ENCODE results near the gene PVR. TPM values are rescaled to one million over a fixed set of nuclear protein-coding genes. Genes with fewer than 3 reads are reported as not detected.
"Not testable (repeated sequence)": the region's sequence is repeated elsewhere in the genome, so short reads cannot be mapped to it uniquely, and the experiment has no call there.

Gene PVR
- total and polyA plus RNA-seq, 5 donors from 2014 or later = 0.25 to 0.37 TPM; not detected in 3

DNA sequence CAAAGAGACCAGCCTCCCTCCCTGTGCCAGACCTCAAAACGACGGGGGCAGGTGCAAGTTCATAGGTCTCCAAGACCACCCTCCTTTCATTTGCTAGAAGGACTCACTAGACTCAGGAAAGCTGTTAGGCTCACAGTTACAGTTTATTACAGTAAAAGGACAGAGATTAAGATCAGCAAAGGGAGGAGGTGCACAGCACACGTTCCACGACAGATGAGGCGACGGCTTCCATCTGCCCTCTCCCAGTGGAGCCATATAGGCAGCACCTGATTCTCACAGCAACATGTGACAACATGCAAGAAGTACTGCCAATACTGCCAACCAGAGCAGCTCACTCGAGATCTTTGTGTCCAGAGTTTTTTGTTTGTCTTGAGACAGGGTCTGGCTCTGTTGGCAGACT, 18.2 kb downstream of the PVR start:
- H3K27ac Mint-ChIP-seq = no peak overlapping the region
- H3K9me3 ChIP-seq (ENCODE audit: control insufficient read depth in 2 of 2, low read length in 2 of 2) = no peaks in the 10 kb centered on the region
- DNase-seq = no peak
- no peaks in the 10 kb centered on the region for H3K36me3 ChIP-seq (ENCODE audit: control insufficient read depth, insufficient read depth, low read length)
- no peaks in the 10 kb centered on the region for H3K4me1 ChIP-seq (ENCODE audit: control insufficient read depth, insufficient read depth, low read length, poor library complexity, severe bottlenecking)
- H3K36me3 Mint-ChIP-seq = no peaks in the 10 kb centered on the region
- H3K4me3 ChIP-seq (ENCODE audit: low read depth, low read length) = no peak overlapping the region
- no peak for ATAC-seq (ENCODE audit: low read depth in 2 of 2)
- H3K4me3 Mint-ChIP-seq = no peak overlapping the region
- peaks cover 0 to 2% (median 0%) of the 10 kb centered on the region in 7 donors for H3K9me3 Mint-ChIP-seq
- H3K27me3 ChIP-seq (ENCODE audit: control insufficient read depth, insufficient read depth, low read length) = no peaks in the 10 kb centered on the region
- peaks cover 0 to 5% (median 0%) of the 10 kb centered on the region in 4 donors for H3K4me1 Mint-ChIP-seq
- H3K27ac ChIP-seq (ENCODE audit: insufficient read depth, low read length, poor library complexity, severe bottlenecking) = no peak overlapping the region
- H3K27me3 Mint-ChIP-seq = no peaks in the 10 kb centered on the region

DNA sequence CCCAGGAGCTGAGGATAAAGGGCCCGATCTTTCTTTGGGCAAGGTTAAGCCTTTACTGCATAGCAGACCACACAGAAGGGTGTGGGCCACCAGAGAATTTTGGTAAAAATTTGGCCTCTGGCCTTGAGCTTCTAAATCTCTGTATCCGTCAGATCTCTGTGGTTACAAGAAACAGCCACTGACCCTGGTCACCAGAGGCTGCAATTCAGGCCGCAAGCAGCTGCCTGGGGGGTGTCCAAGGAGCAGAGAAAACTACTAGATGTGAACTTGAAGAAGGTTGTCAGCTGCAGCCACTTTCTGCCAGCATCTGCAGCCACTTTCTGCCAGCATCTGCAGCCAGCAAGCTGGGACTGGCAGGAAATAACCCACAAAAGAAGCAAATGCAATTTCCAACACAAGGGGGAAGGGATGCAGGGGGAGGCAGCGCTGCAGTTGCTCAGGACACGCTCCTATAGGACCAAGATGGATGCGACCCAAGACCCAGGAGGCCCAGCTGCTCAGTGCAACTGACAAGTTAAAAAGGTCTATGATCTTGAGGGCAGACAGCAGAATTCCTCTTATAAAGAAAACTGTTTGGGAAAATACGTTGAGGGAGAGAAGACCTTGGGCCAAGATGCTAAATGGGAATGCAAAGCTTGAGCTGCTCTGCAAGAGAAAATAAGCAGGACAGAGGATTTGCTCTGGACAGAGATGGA, 19.1 kb downstream of the PVR start:
- H3K36me3 Mint-ChIP-seq = no peaks in the 10 kb centered on the region
- H3K4me1 Mint-ChIP-seq = no peaks in the 10 kb centered on the region
- no peaks in the 10 kb centered on the region for H3K36me3 ChIP-seq (ENCODE audit: control insufficient read depth, insufficient read depth, low read length)
- H3K27me3 ChIP-seq (ENCODE audit: control insufficient read depth, insufficient read depth, low read length) = no peaks in the 10 kb centered on the region
- no peaks in the 10 kb centered on the region for H3K27me3 Mint-ChIP-seq
- peaks cover 0 to 2% (median 0%) of the 10 kb centered on the region in 7 donors for H3K9me3 Mint-ChIP-seq
- H3K27ac ChIP-seq (ENCODE audit: insufficient read depth, low read length, poor library complexity, severe bottlenecking) = no peak overlapping the region
- no peak overlapping the region for H3K27ac Mint-ChIP-seq
- no peak overlapping the region for H3K4me3 Mint-ChIP-seq
- ATAC-seq (ENCODE audit: low read depth in 2 of 2) (no peak), DNase-seq (no peak)
- H3K9me3 ChIP-seq (ENCODE audit: control insufficient read depth in 2 of 2, low read length in 2 of 2) = no peaks in the 10 kb centered on the region
- no peak overlapping the region for H3K4me3 ChIP-seq (ENCODE audit: low read depth, low read length)
- no peaks in the 10 kb centered on the region for H3K4me1 ChIP-seq (ENCODE audit: control insufficient read depth, insufficient read depth, low read length, poor library complexity, severe bottlenecking)

DNA sequence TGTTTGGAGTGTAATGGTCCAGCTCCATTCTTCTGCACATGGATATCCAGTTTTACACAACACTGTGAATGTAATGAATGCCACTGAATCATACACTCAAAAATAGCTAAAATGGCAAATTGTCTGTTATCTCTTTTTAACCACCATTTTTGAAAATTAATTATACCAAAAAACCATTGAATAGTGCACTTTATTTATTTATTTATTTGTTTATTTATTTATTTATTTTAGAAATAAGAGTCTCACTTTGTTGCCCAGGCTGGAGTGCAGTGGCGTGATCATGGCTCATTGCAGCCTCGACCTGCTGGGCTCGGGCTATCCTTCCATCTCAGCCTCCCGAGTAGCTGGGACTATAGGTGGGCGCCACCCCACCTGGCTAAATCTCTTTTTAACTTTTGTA, 20.3 kb downstream of the PVR start:
- H3K4me1 Mint-ChIP-seq = no peaks in the 10 kb centered on the region
- no peaks in the 10 kb centered on the region for H3K36me3 Mint-ChIP-seq
- no peak overlapping the region for H3K4me3 ChIP-seq (ENCODE audit: low read depth, low read length)
- H3K27ac ChIP-seq (ENCODE audit: insufficient read depth, low read length, poor library complexity, severe bottlenecking) = no peak overlapping the region
- ATAC-seq (ENCODE audit: low read depth in 2 of 2) = no peak
- no peaks in the 10 kb centered on the region for H3K27me3 Mint-ChIP-seq
- no peaks in the 10 kb centered on the region for H3K9me3 Mint-ChIP-seq
- no peaks in the 10 kb centered on the region for H3K27me3 ChIP-seq (ENCODE audit: control insufficient read depth, insufficient read depth, low read length)
- no peak for DNase-seq
- no peaks in the 10 kb centered on the region for H3K4me1 ChIP-seq (ENCODE audit: control insufficient read depth, insufficient read depth, low read length, poor library complexity, severe bottlenecking)
- H3K9me3 ChIP-seq (ENCODE audit: control insufficient read depth in 2 of 2, low read length in 2 of 2) = no peaks in the 10 kb centered on the region
- H3K4me3 Mint-ChIP-seq = no peak overlapping the region
- H3K36me3 ChIP-seq (ENCODE audit: control insufficient read depth, insufficient read depth, low read length) = no peaks in the 10 kb centered on the region
- H3K27ac Mint-ChIP-seq = no peak overlapping the region

DNA sequence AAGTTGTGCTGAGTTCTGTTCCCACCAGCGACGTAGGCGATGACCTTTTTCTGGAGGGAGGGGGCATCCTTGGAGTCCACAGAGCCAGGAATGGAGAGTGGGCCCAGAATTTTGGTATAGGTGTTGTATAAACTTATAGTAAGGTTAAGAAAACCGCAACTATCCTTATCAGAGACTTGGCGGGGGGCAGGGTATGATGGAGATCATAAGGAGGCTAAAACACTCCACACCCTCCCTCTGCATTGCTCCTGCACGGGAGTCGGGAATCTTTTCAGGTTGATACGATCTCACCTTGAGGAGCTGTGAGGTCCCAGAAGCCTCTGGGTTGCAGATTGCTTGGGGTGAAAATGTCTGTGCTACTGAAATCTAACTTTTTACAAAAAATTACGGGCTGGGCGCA, 21.3 kb downstream of the PVR start:
- Mint-ChIP-seq H3K9me3 (no peaks in the 10 kb centered on the region), H3K27me3 (no peaks in the 10 kb centered on the region), H3K27ac (no peak overlapping the region), H3K4me1 (no peaks in the 10 kb centered on the region), H3K4me3 (no peak overlapping the region), H3K36me3 (no peaks in the 10 kb centered on the region)
- Histone ChIP-seq H3K4me3 (ENCODE audit: low read depth, low read length) (no peak overlapping the region), H3K4me1 (ENCODE audit: control insufficient read depth, insufficient read depth, low read length, poor library complexity, severe bottlenecking) (no peaks in the 10 kb centered on the region), H3K27ac (ENCODE audit: insufficient read depth, low read length, poor library complexity, severe bottlenecking) (no peak overlapping the region), H3K27me3 (ENCODE audit: control insufficient read depth, insufficient read depth, low read length) (no peaks in the 10 kb centered on the region), H3K36me3 (ENCODE audit: control insufficient read depth, insufficient read depth, low read length) (no peaks in the 10 kb centered on the region), H3K9me3 (ENCODE audit: control insufficient read depth in 2 of 2, low read length in 2 of 2) (no peaks in the 10 kb centered on the region)
- DNase-seq (no peak), ATAC-seq (ENCODE audit: low read depth in 2 of 2) (no peak)

DNA sequence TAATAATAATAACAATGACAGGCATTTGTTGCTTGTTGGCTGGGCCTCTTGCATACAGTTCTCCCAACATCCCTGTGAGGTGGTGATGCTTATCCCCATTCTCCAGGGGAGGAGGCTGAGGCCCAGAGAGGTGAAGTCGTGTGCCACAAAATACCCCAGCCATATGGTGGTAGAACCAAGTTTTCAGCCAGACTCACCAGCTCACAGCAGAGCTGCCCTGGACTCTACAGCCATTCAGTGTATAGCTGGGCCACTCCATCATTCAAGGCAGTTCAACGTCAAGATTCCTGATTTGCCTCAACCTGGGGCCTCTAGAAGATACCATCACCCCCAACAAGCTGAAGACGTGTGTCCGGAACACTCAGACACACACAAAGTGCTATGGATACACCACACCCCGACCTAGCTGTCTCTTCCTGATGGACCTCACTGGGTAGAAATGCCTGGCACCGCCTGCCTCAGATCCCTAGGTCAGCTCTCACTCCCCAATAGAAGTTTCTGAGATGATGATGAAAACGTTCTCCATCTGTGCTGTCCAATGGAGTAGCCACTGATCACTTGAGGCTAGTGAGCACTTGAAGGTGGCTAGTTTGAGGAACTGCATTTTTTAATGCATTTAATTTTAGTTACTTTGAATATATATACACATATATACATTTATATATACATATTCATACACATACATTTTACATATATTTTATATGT, 23.3 kb downstream of the PVR start:
- H3K27me3 Mint-ChIP-seq = no peaks in the 10 kb centered on the region
- DNase-seq (peak in 1 of 3 donors; percentile 12), ATAC-seq (ENCODE audit: low read depth in 2 of 2) (no peak)
- H3K36me3 ChIP-seq (ENCODE audit: control insufficient read depth, insufficient read depth, low read length) = no peaks in the 10 kb centered on the region
- H3K9me3 Mint-ChIP-seq = no peaks in the 10 kb centered on the region
- no peaks in the 10 kb centered on the region for H3K9me3 ChIP-seq (ENCODE audit: control insufficient read depth in 2 of 2, low read length in 2 of 2)
- no peak overlapping the region for H3K4me3 ChIP-seq (ENCODE audit: low read depth, low read length)
- no peaks in the 10 kb centered on the region for H3K4me1 ChIP-seq (ENCODE audit: control insufficient read depth, insufficient read depth, low read length, poor library complexity, severe bottlenecking)
- no peak overlapping the region for H3K27ac ChIP-seq (ENCODE audit: insufficient read depth, low read length, poor library complexity, severe bottlenecking)
- H3K27ac Mint-ChIP-seq = no peak overlapping the region
- H3K36me3 Mint-ChIP-seq = no peaks in the 10 kb centered on the region
- no peaks in the 10 kb centered on the region for H3K27me3 ChIP-seq (ENCODE audit: control insufficient read depth, insufficient read depth, low read length)
- H3K4me3 Mint-ChIP-seq = no peak overlapping the region
- no peaks in the 10 kb centered on the region for H3K4me1 Mint-ChIP-seq

DNA sequence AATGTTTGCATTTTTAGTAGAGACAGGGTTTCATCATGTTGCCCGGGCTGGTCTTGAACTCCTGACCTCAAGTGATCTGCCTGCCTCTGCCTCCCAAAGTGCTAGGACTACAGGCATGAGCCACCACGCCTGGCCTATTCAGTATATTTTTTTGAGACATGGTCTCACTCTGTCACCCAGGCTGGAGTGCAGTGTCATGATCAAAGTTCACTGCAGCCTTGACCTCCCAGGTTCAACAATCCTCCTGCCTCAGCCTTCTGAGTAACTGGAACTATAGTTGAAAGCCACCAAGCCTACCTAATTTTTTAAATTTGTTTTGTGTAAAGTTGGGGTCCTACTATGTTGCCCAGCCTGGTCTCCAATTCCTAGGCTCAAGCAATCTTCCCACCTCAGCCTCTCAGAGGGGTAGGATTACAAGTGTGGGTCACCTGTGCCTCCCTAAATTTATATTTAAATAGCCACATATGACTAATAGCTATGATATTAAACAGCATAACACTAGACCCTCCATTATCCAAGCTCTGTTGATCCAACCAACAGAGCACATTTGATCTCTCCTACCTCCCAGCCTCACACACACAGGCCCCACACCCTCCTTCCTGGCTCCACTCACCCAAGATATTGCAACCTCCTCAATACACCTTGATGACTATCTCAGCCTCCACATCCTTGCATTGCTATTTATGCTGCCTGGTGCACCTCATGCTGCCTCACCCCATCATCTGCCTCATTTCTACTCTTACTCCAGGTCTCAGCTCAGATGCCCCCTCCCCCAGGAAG, 25.5 kb downstream of the PVR start:
- Histone ChIP-seq H3K27ac (ENCODE audit: insufficient read depth, low read length, poor library complexity, severe bottlenecking) (no peak overlapping the region), H3K36me3 (ENCODE audit: control insufficient read depth, insufficient read depth, low read length) (no peaks in the 10 kb centered on the region), H3K27me3 (ENCODE audit: control insufficient read depth, insufficient read depth, low read length) (no peaks in the 10 kb centered on the region), H3K9me3 (ENCODE audit: control insufficient read depth in 2 of 2, low read length in 2 of 2) (no peaks in the 10 kb centered on the region), H3K4me1 (ENCODE audit: control insufficient read depth, insufficient read depth, low read length, poor library complexity, severe bottlenecking) (no peaks in the 10 kb centered on the region), H3K4me3 (ENCODE audit: low read depth, low read length) (no peak overlapping the region)
- H3K4me1 Mint-ChIP-seq = no peaks in the 10 kb centered on the region
- no peak for DNase-seq
- H3K27me3 Mint-ChIP-seq = no peaks in the 10 kb centered on the region
- H3K4me3 Mint-ChIP-seq = no peak overlapping the region
- H3K36me3 Mint-ChIP-seq = no peaks in the 10 kb centered on the region
- H3K9me3 Mint-ChIP-seq = no peaks in the 10 kb centered on the region
- no peak for ATAC-seq (ENCODE audit: low read depth in 2 of 2)
- H3K27ac Mint-ChIP-seq = peak overlapping the region in 1 of 3 donors; percentile 58

DNA sequence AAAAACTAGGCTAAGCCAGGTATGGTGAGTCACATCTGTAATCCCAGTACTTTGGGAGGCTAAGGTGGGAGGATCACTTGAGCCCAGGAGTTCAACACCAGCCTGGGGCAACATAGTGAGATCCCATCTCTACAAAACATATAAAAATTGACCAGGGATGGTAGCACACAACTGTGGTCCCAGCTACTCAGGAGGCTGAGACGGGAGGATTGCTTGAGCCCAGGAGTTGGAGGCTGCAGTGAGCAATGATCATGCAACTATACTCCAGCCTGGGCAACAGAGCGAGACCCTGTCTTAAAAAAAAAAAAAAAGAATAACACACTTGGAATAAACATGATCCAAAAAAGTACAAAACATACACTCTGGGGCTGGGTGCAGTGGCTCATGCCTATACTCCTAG, 26.3 kb downstream of the PVR start:
- H3K27me3 ChIP-seq (ENCODE audit: control insufficient read depth, insufficient read depth, low read length); H3K4me1 ChIP-seq (ENCODE audit: control insufficient read depth, insufficient read depth, low read length, poor library complexity, severe bottlenecking); H3K27ac ChIP-seq (ENCODE audit: insufficient read depth, low read length, poor library complexity, severe bottlenecking); H3K4me3 ChIP-seq (ENCODE audit: low read depth, low read length); H3K9me3 Mint-ChIP-seq; H3K9me3 ChIP-seq (ENCODE audit: control insufficient read depth in 2 of 2, low read length in 2 of 2); H3K4me1 Mint-ChIP-seq; DNase-seq; H3K4me3 Mint-ChIP-seq; ATAC-seq (ENCODE audit: low read depth in 2 of 2); H3K36me3 Mint-ChIP-seq; H3K27me3 Mint-ChIP-seq; H3K36me3 ChIP-seq (ENCODE audit: control insufficient read depth, insufficient read depth, low read length): not testable (repeated sequence)
- peak overlapping the region in 1 of 3 donors; percentile 26 for H3K27ac Mint-ChIP-seq

All from CD4-positive, CD25-positive, alpha-beta regulatory T cell (primary cell).